Right lobe of liver (tissue), 4 donors: ENCODE data around the gene EMX2.

Experiments
- CTCF ChIP-seq, 4 donors: fragments of 200-600 bp in 3 of 4; fragments of 450-650 bp in 1 of 4; IDR thresholded peaks; one replicate each; pipeline versions ENCODE4 v1.5.1 to v1.8.0; 2016 to 2022; ENCODE audit warnings: antibody characterized with exemption in 4 of 4, mild to moderate bottlenecking in 2 of 4
- POLR2A ChIP-seq: fragments of 450-650 bp; IDR thresholded peaks from one replicate; pipeline ENCODE4 v1.6.1; 2017; ENCODE audit warnings: antibody characterized with exemption, mild to moderate bottlenecking
- donor health status: DM: no; HTN: no; CAD: no.
- donor health status: DM: no; HTN: no; CAD: no.
- donor health status: DM: no; HTN: yes; CAD: no.

- no peak for TF ChIP-seq CTCF (IDR thresholded peaks at IDR 0.05)
- TF ChIP-seq POLR2A = no peak
Observed at GRCh38 chr10:117537904-117538524, 4.5 kb upstream of the EMX2 start.
